ENCODE measurements around the gene HNF1A.
"Not testable (repeated sequence)": the region's sequence is repeated elsewhere in the genome, so short reads cannot be mapped to it uniquely, and the experiment has no call there.

HNF1A gene, protein sequence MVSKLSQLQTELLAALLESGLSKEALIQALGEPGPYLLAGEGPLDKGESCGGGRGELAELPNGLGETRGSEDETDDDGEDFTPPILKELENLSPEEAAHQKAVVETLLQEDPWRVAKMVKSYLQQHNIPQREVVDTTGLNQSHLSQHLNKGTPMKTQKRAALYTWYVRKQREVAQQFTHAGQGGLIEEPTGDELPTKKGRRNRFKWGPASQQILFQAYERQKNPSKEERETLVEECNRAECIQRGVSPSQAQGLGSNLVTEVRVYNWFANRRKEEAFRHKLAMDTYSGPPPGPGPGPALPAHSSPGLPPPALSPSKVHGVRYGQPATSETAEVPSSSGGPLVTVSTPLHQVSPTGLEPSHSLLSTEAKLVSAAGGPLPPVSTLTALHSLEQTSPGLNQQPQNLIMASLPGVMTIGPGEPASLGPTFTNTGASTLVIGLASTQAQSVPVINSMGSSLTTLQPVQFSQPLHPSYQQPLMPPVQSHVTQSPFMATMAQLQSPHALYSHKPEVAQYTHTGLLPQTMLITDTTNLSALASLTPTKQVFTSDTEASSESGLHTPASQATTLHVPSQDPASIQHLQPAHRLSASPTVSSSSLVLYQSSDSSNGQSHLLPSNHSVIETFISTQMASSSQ

DNA sequence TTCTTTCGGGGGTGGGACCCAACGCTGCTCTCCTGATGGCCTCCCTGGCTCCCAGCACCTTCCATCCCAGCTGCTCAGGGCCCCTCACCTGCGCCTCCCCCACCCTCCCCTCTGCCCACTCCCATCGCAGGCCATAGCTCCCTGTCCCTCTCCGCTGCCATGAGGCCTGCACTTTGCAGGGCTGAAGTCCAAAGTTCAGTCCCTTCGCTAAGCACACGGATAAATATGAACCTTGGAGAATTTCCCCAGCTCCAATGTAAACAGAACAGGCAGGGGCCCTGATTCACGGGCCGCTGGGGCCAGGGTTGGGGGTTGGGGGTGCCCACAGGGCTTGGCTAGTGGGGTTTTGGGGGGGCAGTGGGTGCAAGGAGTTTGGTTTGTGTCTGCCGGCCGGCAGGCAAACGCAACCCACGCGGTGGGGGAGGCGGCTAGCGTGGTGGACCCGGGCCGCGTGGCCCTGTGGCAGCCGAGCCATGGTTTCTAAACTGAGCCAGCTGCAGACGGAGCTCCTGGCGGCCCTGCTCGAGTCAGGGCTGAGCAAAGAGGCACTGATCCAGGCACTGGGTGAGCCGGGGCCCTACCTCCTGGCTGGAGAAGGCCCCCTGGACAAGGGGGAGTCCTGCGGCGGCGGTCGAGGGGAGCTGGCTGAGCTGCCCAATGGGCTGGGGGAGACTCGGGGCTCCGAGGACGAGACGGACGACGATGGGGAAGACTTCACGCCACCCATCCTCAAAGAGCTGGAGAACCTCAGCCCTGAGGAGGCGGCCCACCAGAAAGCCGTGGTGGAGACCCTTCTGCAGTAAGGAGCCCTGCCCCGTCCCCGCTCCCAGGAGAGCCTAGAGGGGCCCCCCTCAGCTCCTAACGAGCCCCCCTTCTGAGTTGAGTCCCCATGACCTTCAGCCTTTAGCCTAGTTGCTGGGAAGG is at the start of gene HNF1A:
HNF1A (plus strand) TSS at position 248 of the 924 bp plus-strand sequence; CDS start at position 474, 226 bp downstream.
- no peak for DNase-seq (ENCODE audit: low read depth)

DNA sequence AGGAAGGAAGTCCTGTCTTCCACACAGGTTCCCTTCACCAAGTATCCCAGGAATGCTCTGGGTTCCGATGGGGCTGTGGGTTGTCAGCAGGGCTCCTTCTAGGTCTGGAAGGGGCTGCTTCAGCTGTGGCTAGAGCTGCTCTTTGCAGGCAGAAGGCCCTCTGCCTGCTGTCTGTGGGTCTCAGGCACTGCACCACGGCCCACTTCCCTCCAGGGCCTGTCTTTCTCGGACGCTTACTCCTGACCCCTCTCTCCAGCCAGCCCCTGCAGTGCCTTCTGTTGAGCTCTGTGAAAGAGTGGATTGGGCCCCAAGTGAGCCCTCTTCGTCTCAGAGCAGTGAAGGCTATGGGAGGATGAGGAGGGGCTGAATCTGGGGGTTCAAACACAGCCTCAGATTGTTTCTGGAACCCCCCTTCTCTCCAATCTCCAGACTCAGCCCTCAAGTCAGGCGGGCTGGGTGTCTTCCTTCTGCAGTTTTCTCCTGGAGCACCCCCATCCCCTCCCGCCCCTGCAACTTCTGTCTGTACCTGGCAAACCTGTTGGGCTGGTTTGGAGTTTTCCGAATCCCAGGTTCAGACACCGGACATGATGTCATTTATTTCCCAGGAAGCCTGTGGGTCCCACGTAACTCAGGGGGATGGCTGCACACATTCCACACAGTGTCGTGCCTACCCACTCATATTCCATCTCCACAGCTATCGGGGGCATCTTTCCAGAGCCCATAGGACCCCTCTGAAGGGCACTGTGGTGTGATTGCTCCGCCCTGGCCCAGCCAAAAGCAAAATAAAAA is 49.3 kb upstream of the HNF1A start:
- no peak for DNase-seq (ENCODE audit: low read depth)

DNA sequence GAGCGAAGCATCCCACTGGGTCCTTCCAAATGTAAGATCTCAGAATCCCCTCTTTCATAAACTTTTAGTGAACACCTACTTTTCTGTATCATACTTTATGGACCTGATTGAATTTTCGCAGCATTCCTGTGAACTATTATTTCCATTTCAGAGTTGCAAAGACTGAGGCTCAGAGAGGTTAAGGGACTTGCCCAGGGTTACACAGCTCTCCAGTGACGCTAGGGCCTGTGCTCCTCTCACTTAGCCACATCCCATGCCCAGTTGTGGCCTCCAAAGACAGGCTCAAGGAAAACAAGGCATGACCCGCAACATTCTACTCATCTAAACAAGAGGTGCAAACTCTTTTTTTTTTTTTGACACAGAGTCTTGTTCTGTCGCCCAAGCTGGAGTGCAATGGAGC is 48.3 kb upstream of the HNF1A start:
- DNase-seq (ENCODE audit: low read depth): no peak

DNA sequence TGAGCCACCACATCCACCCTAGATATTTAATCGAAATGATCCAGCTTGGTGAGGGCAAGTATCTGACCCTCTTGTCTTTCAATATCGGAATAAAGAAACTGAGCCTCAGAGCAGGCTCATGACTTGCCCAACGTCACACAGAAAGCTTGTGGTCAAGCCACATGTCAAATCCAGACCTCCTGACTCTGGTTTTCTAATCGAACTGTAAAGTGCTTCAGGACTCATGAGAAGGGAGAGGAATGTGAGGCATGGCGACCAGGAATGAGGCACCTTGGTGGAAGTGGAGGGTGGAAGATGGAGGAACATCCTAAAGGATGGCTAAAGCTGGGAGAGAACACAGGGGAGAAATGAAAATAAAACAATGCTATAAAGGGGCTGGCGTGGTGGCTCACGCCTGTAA is 46.3 kb upstream of the HNF1A start:
- DNase-seq (ENCODE audit: low read depth): no peak

DNA sequence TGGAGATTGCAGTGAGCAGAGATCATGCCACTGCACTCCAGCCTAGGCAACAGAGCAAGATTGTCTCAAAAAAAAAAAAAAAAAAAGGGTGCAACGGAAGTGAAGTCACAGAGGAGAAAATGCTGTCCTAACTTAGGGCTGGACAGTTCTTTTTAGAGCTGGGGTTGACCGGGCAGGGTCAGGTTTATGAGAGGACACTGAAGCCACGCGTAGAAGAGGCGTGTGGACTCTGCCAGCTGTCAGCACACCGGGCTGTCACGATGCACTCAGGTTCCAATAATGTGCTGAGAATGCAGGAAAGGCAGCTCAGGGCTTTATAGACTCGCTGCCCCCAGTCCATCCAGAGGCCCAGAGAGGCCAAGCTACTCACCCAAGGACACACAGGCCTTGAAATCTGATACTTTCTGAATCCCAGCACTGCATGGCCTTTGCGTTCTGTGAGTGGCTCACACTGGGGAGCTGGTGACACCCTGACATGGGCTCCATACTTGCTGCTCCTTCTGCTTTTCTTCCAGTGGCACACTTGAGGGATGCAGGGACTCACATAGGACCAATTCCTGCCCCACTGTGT is 45.3 kb upstream of the HNF1A start:
- DNase-seq (ENCODE audit: low read depth): no peak

DNA sequence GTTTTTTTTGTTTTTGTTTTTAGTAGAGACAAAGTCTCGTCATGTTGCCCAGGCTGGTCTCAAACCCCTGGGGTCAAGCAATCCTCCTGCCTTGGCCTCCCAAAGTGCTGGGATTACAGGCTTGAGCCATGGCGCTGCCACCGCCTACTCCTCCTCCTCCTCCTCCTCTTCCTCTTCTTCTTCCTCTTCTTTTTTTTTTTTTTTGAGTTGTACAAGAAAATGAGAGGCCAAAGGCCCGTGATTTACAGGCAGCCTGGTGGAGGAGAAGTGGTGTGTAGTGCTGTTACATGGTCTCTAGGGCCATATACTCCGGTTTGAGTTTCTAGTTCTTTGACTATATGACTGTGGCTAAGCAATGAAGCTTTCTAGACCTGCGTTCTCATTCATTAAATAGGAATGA is 44.6 kb upstream of the HNF1A start:
- no peak for DNase-seq (ENCODE audit: low read depth)

DNA sequence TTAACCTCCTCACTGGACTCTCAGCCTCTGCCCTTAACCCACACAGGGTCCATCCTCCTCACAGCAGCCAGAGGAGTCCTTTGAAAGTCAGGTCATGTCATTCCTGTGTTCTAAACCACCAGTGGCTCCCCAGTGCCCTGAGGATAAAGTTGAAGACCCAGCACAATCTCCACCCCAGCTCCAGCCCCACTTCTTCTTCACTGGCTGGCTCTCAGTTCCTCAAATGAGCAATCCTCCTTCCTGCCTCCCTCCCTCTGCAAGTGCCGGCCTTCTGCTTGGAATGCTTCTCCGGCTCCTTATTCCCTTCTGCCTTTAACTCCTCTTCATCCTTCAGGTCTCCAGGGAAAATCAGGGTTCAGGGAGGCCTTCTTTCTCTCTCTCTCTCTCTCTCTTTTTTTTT is 42.1 kb upstream of the HNF1A start:
- DNase-seq (ENCODE audit: low read depth): no peak

DNA sequence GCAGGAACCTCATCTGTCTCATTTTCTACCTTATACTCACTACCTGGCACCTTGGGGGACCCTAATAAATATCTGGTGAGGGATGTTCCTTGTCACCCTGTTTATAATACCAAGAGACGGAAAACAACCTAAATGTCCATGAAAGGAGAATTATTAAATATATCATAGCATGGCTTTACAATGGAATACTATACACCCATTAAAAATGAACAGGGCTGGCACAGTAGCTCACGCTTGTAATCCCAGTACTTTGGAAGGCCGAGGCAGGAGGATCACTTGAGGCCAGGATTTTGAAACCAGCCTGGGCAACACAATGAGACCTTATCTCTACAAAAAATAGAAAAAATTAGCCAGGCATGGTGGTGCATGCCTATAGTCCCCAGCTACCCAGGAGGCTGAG is 39.8 kb upstream of the HNF1A start:
- no peak for DNase-seq (ENCODE audit: low read depth)

DNA sequence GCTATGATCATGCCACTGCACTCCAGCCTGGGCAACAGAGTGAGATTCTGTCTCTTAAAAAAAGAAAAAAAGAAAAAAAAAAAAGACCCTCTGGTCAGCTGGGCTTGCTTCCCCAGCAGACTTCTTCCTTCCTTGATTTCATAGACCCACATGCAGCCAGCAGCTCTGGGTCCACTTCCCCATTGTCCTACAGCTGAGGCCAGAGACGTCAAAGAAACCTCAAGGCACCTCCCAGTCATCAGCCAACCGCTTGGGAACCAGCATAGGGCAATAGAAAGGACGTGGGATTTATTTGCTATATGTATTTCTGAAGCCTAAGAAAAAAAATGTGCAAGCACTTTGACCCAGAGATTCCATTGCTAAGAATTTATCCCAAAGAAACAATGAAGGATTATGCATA is 38.8 kb upstream of the HNF1A start:
- DNase-seq (ENCODE audit: low read depth): no peak

DNA sequence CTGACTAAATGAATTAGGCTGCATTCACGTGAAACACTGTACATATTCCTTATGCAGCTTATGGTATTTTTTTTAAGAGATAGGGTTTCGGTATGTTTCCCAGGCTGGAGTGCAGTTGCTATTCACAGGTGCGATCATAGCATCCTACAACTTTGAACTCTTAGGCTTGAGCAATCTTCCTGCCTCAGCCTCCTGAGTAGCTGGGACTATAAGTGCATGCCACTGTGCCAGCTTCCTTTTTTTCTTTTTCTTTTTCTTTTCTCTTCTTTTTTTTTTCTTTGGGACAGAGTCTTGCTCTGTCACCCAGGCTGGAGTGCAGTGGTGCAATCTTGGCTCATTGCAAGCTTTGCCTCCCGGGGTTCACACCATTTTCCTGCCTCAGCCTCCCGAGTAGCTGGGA is 38.3 kb upstream of the HNF1A start:
- no peak for DNase-seq (ENCODE audit: low read depth)

DNA sequence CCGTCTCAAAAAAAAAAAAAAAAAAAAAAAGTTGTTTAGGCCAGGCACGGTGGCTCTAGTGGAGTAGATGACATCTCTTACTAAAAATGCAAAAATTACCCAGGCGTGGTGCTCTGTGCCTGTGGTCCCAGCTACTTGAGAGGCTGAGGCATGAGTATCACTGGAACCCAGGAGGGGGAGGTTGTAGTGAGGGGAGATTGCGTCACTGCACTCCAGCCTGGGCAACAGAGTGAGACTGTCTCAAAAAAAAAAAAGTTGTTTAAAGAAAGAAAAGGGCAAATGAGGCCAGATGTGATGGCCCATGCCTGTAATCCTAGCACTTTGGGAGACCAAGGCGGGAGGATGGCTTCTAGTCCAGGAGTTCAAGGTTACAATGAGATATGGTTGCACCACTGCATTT is 37.5 kb upstream of the HNF1A start:
- DNase-seq (ENCODE audit: low read depth): no peak

DNA sequence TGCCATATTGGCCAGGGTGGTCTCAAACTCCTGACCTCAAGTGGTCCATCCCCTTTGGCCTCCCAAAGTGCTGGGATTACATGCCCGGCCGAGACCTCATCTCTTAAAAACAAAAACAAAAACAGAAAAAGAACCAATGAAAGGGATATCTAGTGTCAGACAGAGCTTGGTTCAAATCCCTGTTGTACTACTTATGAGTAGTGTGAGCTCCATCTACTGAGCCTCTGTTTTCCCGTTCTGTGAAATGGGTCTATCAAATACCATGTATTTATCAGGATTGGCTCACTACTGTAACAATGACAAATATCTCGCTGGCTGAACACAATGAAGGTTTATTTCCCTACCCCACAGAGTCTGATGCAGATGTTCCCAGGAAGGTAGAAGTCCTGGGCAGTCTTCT is 36.9 kb upstream of the HNF1A start:
- no peak for DNase-seq (ENCODE audit: low read depth)

DNA sequence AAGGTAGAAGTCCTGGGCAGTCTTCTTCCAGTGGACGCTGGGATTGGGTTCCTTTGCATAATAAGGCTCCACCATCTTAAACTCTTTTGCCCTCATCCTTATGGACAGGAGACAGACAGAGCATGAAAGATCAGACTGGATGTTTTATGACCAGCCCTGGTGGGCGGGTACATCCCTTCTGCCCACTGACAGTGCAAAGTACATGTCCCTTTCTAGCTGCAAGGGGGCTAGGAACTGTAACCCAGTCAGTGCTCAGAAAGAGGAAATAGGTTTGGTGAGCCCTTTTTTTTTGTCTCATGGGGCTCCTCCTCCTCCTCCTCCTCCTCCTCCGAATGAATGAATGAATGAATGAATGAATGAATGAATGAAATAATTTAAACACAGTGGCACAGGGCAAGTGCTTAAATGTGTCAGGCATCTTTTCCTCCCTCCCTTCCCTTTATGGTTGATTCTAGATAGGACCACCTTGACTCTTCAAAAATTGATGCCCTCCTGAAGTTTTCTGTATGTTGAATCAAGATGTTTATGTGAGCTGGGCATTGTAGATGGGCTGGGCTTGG is 36.4 kb upstream of the HNF1A start:
- no peak for DNase-seq (ENCODE audit: low read depth)

DNA sequence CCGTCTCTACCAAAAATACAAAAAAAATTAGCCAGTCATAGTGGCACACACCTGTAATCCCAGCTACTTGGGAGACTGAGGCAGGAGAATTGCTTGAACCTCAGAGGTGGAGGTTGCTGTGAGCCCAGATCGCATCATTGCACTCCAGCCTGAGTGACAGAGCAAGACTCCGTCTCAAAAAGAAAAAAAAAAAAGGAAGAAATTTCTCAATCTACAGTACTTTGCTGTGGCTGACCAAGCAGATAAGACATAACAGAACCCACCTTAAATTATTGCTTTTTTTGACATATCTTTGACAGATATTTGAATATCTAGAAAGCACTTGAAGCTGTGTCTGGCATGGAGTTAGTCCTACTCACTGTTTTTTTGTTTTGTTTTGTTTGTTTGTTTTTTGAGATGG is 34.9 kb upstream of the HNF1A start:
- no peak for DNase-seq (ENCODE audit: low read depth)

DNA sequence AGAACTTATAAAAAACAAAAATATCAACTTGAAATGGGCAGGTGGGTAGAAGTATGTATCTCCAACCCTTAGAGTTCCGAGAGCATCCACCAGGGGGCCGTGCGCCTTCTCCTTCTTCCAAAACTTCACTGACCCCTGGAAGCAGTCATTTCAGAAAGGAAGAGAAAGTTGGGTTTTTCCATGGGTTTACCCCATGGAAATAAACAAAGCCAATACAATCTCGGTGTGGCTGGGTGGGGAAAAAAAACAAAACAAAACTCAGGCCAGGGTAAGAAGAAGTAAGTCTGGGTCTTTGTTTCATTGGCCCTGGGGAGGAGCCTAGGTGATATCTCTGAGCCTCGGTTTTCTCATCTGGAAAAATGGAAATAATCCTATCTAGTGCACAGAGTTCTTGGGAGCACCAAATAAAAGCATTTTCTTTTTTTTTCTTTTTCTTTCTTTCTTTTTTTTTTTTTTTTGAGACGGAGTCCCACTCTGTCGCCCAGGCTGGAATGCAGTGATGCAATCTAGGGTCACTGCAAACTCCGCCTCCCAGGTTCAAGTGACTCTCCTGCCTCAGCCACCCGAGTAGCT is 33.6 kb upstream of the HNF1A start:
- no peak for DNase-seq (ENCODE audit: low read depth)

DNA sequence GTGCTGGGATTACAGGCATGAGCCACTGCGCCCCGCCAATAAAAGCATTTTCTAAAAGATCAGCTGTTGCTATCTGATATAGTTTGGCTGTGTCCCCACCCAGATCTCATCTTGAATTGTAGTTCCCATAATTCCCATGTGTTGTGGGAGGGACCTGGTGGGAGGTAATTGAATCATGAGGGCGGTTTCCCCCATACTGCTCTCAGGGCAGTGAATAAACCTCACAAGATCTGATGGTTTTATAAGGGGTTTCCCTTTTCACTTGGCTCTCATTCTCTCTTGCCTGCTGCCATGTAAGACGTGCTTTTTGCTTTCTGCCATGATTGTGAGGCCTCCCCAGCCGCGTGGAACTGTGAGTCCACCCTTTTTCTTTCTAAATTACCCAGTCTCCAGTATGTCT is 32.8 kb upstream of the HNF1A start:
- not testable (repeated sequence) for DNase-seq (ENCODE audit: low read depth)

DNA sequence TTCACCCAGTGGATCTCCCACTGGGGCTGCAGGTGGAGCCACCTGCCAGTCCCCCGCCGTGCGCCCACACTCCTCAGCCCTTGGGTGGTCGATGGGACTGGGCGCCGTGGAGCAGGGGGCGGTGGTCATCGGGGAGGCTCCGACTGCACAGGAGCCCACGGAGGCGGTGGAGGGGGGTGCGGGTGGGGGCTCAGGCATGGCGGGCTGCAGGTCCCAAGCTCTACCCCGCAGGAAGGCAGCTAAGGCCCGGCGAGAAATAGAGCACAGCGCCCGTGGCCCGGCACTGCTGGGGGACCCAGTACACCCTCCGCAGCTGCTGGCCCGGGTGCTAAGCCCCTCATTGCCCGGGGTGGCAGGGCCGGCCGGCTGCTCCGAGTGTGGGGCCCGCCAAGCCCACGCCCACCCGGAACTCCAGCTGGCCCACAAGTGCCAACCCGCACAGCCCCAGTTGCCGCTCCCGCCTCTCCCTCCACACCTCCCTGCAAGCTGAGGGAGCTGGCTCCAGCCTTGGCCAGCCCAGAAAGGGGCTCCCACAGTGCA is 28.0 kb upstream of the HNF1A start:
- not testable (repeated sequence) for DNase-seq (ENCODE audit: low read depth)

DNA sequence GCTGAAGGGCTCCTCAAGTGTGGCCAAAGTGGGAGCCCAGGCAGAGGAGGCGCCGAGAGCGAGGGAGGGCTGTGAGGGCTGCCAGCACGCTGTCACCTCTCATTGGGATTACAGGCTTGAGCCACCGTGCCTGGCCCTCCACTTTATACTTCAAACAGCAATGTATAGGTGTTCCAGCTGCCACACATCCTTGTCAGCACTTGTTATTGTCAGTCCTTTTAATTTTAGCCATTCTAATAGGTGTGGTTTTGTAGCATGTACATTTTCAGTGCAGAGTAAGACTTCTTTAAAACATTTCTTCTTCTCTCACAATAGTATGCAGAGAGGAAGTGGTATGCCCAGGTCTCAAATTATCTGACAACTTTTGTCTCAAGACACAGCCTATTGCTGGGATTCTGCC is 27.5 kb upstream of the HNF1A start:
- DNase-seq (ENCODE audit: low read depth): no peak

DNA sequence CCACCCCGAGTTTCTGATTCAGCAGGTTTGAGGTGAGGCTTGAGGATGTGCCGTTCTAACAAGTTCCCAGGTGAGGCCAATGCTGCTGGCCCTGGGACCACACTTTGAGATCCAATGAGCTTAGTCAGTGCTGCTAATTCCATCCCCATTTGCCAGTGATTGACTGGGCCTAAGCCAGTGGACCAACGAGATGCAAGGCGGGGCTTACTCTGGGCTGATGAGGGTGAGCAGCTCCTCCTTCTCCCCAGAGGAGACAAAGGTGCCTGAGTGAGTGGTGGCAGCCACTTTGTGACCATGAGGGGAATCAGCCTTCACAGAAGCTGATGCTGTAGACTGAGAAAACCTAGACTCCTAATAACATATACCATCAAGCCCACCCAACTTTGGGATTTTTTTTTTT is 23.1 kb upstream of the HNF1A start:
- DNase-seq (ENCODE audit: low read depth): no peak

DNA sequence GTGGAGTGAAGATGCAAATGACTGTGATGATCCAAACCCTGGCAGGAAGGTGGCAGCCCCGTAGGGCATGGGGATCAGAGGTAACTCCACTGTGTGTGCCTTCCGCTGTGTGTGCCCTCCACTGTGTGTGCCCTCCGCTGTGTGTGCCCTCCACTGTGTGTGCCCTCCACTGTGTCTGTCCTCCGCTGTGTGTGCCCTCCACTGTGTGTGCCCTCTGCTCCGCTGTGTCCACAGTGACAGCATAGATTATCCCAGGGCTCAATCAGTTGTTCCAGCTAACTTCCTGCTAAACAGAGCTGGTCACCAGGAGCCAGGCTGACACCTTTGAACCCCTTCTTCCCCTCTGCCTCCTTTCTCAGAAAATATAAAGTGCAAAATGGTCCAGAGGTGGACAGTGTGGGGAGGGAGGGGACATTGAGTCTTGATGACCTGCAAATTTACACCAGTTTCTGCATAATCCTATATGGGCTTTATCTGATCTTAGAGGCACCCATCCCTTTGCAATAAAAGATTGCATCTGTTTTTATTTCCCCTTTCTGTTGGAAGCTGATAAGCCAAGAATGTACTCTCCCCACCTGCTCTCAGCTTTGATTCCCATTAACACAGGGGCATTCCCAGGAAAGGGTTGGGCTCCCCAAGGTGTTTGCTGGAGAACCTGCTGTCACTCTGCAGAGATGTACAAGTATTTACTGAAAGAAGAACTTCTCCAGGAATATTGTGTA is 21.6 kb upstream of the HNF1A start:
- no peak for DNase-seq (ENCODE audit: low read depth)

Data from CMK (cell line).